GM18511 (cell line): ENCODE data around the gene SMC1B.
"Not testable (repeated sequence)": the region's sequence is repeated elsewhere in the genome, so short reads cannot be mapped to it uniquely, and the experiment has no call there.

Experiments used
- ATAC-seq: cut with Tn5 transposase; IDR thresholded peaks from one replicate; pipeline ENCODE4 v1.9.1; 2021; ENCODE audit warnings: mild to moderate bottlenecking, moderate library complexity; ENCODE audit not compliant: unreplicated experiment

SMC1B gene

DNA sequence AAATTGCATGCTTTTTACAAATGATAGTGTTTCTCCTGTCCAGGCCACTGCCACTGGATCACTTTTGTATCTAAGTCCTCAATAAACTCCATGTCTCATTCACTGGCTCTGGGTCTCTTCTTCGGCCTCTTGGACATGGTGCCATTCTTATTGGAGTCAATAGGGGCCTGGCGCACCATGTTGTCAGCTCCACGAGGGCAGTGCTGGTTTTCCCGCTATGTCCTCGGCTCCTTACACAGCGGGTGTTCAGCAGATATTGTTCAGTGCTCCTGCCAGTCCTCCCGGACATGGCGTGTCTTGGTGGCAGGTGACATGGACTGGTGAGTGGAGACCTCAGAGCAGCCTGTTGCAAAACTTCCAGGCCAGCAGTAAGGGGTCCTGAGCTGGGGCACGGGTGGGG is 107.3 kb downstream of the SMC1B start:
- no peak for ATAC-seq

- no peak for ATAC-seq
These were observed 107.8 kb downstream of the SMC1B start for GRCh38 chr22:45305456-45306075.

DNA sequence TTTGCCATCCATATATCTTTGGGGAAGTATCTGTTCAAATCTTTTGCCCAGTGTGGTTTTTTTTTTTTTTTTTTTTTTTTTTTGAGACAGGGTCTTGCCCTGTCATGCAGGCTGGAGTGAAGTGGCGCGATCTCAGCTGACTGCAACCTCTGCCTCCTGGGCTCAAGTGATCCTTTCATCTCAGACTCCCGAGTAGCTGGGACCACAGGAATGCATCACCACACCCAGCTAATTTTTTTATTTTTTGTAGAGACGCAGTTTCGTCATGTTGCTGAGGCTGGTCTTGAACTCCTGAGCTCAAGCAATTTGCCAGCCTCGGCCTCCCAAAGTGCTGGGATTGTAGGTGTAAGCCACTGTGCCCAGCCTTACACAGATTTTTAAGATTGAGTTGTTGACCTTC is 108.4 kb downstream of the SMC1B start:
- ATAC-seq, result no peak

- ATAC-seq, result no peak
These were observed 110.2 kb downstream of the SMC1B start for GRCh38 chr22:45303181-45303580.

- no peak for ATAC-seq
These were observed 110.6 kb downstream of the SMC1B start for GRCh38 chr22:45302751-45303150.

DNA sequence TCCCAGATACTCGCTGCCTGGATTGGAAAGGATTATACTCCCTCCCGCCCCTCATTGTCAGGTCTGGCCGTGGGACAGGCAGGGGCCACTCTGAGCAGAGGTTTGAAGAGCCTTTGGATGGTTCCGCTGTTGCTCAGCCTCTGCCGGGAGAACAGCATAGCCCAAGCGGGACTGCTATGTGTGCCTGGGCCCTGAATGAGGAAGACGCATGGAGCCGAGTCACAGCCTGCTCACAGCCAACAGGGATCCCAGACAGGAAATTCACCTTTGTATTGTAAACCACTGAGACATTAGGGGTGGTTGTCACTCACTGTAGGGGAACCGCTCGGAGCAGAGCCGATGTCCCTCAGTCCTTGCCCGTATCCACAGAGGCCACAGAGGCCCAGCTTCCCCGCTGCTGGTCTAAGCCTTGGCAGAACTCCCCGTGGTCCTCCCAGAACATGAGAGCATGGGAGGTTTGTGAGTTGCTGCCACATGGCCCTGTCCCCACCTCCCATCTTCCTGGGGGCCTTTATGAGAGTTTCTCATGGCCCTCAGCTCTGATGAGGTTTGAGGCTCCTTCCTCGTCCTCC is 114.4 kb downstream of the SMC1B start:
- no peak for ATAC-seq

- ATAC-seq, result no peak
These were observed 116.6 kb downstream of the SMC1B start for GRCh38 chr22:45296628-45297297.

DNA sequence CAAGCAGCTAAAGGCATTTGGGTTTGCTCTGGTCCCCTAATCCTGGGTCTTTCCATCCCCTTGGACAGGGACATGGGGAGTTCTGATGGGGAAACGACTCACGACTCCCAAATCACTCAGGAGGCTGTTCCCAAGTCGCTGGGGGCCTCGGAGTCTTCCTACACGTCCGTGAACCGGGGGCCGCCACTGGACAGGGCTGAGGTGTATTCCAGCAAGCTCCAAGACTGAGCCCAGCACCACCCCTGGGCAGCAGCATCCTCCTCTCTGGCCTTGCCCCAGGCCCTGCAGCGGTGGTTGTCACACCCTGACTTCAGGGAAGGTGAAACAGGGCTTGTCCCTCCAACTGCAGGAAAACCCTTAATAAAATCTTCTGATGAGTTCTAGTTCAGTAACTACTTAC is 117.9 kb downstream of the SMC1B start:
- ATAC-seq, result no peak

GRCh38 chr22:45295004-45295403 is 118.4 kb downstream of the SMC1B start:
- ATAC-seq, result not testable (repeated sequence)
